GM18507 (cell line): Measurements from ENCODE around the gene NDUFAF2.
"Not testable (repeated sequence)": the region's sequence is repeated elsewhere in the genome, so short reads cannot be mapped to it uniquely, and the experiment has no call there.

Experiments used
- DNase-seq: peaks from one replicate; pipeline ENCODE4 v3.0.0; 2011; ENCODE audit warnings: low read depth; ENCODE audit not compliant: insufficient read length; ENCODE audit errors: extremely low spot score
- FAIRE-seq: peaks from 2 replicates; lab custom pipeline; 2011; peaks lifted over from hg19 to GRCh38; lab: Jason Lieb, UNC

Gene NDUFAF2

DNA sequence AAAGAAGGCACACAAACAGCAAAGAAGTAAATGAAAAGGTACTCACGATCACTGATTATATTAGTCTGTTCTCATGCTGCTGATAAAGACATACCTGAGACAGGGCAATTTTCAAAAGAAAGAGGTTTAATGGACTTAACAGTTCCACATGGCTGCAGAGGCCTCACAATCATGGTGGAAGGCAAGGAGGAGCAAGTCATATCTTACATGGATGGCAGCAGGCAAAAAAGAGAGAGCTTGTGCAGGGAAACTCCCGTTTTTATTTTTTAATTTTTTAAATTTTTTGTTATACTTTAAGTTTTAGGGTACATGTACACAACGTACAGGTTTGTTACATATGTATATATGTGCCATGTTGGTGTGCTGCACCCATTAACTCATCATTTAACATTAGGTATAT lies 37.1 kb downstream of the NDUFAF2 start:
- not testable (repeated sequence) for DNase-seq, FAIRE-seq

DNA sequence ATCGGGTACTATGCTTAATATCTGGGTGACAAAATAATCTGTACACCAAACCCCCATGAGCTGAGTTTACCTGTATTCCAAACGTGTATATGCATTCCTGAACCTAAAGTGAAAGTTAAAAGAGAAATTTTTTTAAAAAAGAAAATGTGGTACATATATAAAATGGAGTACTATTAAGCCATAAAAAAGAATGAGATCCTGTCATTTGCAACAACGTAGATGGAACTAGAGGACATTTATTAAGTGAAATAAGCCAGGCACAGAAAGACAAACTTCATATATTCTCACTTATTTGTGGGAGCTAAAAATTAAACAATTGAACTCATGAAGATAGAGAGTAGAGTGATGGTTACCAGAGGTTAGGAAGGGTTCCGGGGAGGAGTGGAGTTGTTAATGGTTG lies 44.8 kb downstream of the NDUFAF2 start:
- FAIRE-seq = no peak
- no peak for DNase-seq

DNA sequence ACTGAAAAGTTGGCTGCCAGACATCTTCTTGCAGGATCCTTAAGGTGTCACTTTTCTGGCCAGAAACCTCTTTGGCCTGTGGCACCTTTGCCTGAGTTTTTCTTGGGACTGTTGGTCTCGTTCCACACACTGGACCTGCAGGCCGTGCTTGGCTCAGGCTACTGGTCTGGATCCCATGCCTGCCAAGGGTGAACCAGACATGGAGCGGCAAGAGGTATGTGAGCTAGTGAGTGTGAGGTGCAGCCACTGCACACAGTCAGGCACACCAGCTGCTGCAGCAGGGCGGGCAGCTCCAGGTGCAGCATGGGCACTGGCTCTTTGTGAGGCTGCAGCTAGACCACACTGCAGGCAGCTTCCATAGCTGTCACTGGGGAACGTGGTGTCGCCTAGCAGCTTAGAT lies 47.9 kb downstream of the NDUFAF2 start:
- no peak for FAIRE-seq
- DNase-seq = no peak

DNA sequence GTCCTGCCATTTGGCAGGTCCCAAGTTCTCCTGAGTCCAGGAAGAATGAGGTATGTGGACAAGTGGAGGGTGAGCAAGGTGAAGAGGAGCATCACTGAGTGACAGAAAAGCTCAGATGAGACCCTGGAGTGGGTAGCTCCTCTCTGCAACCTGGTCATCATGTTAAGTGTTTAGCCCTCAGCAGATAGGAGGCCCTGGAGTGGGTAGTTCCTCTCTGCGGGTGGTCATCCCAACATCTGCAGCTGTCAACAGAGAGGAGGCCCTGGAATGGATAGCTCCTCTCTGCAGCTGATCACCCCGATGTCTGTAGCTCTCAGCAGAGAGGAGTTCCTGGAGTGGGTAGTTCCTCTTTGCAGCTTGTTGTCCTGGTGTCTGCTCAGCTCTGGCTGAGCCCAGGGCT lies 48.4 kb downstream of the NDUFAF2 start:
- no peak for DNase-seq
- FAIRE-seq = no peak

DNA sequence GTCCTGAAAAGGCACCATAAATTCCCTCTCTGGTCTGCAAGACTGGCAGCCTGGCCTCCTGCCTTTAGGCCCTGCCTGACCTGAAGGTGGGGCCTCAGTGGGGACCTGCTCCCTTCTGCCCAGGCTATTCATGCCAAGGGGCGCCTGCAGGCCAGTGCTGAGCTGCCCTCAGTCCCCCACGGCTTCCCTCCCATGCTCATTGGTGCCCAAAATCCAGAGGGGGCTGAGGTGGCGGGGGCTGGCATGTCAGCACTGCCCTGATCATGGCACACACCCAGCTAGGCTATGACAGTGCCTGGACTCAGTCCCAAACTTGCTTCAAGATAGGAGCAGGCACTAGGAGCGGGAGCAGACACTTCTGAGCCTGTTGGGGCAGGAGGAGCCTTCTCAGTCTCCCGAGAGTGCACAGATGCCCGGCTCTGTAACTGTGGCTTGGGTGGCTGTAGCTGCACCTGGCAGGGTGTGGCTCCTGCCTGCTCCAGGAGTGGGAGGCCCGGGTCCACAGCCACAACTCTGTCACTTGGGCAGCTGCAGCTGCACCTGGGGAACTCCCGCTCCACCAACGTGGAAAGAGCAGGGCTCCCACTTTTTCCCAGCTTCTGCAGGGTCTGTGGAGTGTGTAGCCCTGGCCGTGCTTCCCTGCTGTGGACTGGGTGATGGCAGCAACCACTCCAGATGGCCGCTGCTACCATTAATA lies 49.0 kb downstream of the NDUFAF2 start:
- DNase-seq (no peak), FAIRE-seq (no peak)

DNA sequence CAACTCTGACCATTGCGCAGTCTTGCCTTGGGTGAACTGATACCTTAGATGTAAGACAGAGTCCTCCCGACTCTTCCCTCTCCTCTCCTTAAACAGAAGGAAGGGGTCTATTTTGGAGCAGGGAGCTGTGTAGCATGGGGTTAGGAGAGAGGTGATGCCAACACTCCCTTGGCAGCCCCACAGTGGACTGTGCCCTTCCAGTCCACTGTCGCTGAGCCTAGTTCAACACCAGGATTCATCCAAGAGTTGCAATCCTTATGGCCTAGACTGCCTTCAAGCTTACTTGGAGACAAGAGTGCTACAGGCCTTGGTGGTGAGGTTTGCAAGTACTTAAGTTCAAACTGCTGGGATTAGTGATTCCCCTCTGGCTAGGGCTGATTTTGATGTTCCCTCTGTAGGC lies 51.4 kb downstream of the NDUFAF2 start:
- FAIRE-seq (no peak), DNase-seq (no peak)

DNA sequence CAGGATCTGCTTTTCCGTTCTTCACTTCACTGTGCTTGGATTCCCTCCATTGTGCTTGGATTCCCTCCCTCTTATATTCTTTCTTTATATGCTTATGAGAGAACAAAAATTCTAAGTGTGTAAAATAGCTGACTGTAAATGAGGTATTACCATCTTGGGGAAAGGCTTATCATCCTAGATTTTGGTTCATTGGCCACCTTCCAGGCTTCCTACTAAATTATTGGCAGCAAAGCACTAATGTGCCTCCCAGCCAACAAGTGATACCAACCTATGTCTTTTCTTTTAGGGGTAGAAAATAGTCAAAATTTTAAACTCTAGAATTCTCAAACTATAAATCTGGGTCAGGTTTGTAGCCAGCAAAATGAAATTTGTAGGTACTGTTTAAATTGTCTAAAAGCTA lies 52.7 kb downstream of the NDUFAF2 start:
- DNase-seq (no peak), FAIRE-seq (no peak)

DNA sequence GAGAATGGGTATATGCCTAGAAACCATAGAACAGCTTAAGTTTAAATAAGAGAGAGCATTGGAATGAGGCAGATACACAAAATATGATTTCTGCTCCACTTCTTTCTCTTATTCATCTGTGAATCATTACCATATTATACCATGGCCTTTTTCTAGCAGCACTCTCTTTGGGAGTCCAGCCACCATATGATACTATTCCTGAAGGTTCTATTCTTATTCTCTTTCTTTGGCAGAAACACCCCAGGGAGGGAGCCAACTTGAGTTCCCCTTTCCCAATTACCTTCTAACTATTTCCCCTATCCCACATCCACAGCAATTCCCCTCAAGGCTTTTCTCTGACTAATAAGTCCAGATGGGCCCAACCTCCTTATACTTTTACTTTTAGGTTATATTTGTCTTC lies 55.9 kb downstream of the NDUFAF2 start:
- no peak for DNase-seq
- FAIRE-seq = no peak

DNA sequence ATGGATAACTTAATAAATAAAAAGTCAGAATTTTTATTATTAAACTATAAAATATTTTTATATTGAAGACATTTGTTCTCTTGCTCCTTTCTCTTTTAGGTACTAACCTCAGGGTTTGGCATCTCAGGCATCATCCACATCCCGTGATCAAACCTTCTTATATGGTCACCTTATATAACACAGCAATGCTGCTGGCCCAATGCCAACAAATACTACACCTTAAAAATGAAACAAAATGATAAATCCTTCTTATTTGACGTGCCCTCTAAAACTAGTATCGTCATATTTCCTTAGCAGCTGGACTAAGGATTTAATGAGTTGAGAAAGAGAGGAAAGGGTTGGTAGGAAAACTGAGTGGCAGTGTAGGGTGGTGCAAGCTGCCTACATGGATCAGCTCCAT lies 56.6 kb downstream of the NDUFAF2 start:
- no peak for DNase-seq
- FAIRE-seq = no peak

DNA sequence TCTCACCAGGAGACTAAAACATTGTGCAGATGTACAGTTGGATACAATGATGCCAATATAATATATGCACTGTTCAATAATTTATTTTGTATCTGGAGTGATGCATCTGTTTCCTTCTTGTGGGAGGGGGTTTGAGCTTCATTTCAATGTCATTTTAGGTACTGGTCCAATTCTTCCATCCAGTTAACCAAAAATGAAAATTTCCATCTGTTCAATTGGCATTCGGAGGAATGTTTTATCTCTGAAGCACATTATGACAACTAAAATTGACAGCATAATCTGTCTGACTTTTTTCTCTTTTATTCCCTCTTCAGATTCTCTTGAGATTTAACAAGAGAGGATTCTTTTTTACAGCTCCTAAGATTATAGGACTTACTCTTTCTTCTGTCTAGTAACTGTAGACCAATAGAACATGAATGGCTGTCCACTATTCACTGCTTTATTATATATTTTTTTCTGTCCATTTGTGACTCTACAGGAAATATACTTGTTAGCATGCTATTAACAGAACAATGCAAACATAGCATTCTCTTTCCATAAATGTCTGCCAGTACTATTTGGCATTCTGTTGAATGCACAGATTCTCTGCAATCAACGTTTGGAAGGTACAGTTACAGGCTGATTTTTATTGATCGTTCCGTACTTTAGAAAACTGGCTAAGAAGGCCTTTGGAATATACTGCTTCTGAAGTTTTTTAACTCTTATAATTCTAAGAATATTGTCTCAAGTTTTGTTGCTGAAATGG lies 57.8 kb downstream of the NDUFAF2 start:
- no peak for FAIRE-seq
- DNase-seq = no peak

DNA sequence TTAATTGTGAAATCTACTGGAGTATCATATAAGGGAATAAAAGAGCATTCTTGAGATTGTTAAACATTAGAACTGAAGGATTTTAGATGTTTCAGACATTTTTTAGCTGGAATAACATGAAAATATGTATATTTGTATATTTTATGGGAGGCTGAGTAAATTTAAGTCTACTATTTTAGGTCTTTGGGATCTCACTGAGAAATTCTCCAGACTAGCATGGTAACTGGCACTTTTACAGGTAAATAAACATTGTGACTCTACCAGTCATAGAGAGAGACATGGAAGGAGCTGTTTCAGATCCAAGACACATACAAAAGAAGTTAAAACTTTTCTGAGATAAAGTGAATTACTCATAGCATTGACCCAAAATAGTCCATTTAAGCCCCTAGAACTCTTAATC lies 59.4 kb downstream of the NDUFAF2 start:
- FAIRE-seq = no peak
- DNase-seq = no peak

DNA sequence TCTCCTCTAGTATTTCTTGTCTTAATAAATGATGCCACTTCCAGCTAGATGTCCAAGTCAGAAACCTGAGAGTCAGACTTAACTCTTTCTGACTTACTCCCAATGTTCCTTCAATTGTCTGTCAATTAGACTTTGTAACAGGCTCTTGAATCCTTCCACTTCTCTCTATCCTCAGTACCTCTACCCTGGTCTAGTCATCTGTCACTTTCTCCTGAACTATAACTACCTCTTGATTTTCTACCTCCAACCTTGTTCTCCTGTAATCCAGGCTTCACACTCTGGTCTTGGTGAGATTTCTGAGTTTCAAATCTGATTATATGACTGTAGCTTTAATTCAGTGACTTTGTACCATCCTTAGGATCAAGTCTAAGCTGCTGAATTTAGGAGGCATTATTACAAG lies 64.9 kb downstream of the NDUFAF2 start:
- peak; percentile 46 for FAIRE-seq
- DNase-seq = no peak

DNA sequence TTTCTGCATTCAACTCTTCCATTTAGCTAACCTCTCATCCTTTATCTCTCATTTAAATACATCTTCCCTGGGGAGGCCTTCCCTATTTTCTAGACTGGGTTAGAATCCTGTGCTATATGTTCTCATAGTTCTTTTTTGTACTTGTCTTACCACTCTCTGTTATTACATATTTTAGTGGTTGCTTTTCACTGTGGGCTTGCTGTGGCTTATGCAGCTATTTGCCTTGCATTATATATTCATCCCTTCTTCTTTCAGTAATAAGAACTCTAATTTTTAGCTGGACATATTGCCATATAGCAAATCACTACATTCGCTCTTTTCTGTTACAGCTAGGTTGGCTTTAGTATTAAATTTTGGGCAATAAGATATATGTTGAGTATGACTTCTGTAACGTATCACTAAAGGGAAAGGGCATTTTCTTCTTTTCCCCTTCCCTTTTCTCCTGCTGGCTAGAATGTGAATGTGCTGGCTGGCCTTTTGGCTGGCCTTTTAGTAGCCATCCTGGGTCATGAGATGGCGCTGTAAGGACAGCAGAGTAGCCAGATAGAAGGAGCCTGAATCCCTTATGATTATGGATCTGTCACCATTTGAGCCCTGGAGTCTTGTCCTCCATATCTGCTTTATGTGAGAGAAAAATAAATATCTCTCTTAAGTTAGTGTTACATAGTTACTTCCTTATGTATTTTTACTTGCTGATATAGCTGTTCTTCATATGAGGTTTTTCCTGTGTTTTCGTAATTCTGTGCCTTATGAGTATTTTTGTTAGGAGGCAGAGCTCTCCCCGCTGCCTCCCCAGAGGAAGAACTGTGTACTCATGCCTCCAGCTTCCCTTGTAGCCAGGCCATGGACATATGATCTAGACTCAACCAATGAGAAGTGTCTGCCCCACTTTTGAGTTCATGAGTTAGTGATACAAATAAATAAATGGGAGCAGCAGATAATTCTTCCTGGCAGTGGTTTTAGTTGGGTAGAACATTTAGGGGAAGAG lies 65.8 kb downstream of the NDUFAF2 start:
- no peak for FAIRE-seq

DNA sequence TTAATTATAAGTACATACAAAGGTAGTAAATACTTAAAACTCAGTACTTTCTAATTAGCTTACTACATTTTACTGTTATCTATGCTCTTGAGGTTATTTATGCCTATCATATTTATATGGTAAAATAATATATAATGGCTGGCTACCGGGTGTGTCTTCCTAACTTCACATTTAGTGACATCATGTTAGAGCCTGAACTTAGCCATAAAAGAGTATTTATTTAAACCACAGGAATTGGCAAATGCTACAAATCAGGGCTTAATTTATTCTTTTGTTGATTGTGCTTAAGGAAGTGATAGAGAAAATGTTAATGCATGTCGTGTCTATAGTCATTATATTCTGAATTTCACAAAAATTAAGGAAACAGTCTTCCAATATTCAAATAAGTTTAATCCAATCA lies 73.1 kb downstream of the NDUFAF2 start:
- FAIRE-seq = no peak

More for the DNA sequence above, 65.8 kb downstream of the NDUFAF2 start:
- DNase-seq = no peak

DNA sequence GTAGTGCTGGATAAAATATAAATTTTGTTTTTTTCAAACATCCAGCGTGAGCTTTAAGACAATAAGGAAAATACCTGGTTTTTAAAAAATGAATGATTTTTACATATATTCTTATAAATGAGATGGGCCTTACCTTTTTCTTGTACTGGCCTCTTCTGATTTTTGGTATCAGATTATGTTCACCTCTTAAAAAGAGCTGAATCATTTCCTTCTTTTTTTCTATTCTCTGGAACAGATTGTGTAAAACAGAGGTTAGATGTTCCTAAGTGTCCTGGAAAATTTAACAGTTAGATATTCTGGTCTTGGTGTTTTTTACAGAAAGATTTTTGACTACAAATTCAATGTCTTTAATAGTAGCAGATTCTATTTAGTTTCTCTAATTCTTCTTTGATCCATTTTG lies 74.6 kb downstream of the NDUFAF2 start:
- no peak for FAIRE-seq
- no peak for DNase-seq

More for the DNA sequence above, 73.1 kb downstream of the NDUFAF2 start:
- DNase-seq = no peak

DNA sequence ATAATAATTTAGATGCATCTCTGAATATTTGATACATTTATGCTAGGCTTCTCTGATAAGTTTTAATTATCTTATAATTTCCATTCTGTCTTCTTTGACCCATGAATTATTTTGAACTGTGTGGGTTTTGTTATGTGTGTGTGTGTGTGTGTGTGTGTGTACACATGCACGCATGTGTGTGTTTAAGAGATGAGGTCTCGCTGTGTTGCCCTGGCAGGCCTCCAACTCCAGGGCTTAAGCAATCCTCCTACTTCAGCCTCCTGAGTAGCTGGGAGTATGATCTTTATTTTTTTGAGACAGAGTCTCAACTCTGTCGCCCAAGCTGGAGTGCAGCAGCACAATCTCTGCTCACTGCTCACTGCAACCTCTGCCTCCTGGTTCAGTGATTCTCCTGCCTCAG lies 75.4 kb downstream of the NDUFAF2 start:
- DNase-seq = no peak
- FAIRE-seq = no peak

DNA sequence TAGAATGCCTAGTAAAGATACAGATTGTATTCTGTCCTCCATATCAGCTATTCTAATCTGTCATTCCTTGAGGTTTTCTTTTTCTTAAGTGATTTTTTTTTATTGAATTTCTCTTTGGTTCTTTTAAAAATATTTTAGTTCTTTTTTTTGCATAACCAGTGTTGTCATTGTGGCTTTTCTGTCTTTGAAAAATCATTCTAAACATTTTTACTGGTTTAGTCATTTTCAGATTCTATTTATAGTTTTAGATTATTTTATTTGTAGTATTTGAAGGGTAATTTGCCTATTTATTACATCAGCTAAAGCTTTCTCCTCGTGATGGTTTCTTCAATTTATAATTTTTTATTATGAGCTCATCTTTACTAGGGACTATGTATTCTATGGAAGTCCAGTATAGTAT lies 78.1 kb downstream of the NDUFAF2 start:
- FAIRE-seq (no peak), DNase-seq (no peak)

DNA sequence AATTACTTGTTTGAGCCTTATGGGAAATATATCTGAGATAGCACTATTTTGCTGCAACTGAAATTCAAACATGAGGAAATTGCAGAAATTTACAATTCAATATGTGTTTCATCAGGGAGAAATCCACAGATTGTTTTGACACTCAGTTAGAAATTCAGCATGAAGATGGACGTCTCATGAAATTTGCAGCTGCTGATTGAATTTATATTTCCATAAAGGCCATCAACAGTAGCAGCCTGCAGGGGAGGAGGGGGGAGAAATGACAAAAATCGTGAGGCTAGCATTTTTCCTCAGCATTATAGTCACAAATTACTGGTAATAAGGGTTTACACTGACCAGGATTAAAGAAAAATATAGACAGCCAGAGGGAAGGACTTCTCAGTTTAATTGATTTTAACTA lies 81.0 kb downstream of the NDUFAF2 start:
- FAIRE-seq (no peak), DNase-seq (no peak)

DNA sequence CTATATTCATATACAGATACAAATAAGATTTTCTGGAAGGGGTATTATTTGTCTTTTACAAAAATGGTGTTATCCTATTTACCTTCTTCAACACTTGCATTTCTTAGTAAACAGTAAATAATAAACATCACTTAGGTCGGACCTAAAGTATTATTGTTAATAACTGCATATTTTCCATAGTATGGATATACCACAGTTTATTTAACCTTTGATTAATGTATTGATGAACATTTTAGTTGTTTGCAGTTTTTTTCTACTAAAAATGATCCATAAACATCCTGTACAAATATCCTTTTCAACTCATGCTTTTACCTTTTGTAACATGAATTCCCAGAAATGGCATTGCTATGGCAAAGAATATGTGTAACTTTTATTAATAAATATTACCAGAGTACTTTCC lies 83.4 kb downstream of the NDUFAF2 start:
- DNase-seq = no peak
- FAIRE-seq = no peak

DNA sequence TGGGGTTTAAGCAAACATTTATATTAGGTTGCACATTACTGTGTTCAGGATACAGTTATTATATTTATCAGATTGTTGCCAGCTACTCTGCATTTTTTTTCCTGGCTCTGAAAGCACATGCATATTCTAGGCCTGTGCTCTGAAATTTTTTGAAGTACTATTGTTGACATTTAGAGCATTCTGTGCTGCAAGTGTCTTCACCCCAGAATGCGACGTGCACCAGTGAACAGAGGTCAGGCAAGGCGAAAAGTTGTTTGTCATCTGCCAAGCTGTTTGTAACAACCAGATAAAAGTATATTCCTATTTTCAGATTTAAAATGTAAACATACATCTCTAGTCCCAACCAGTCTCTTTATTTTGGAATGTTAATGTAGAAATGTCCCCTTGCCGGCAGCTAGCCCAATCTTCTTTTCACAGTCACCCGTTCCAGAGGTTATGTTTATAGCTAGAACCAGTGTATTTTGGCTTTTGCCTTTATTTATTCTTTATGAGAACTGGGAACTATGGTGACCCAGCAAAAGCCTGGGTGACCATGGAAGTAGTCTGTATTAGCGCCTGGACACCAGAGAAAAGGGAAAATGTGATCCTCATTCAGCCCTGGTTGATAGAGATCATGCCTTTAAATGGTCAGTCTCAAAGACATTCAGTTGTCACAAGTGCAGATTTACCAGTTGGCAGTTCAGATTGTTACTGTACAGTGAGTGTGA lies 84.6 kb downstream of the NDUFAF2 start:
- DNase-seq (no peak), FAIRE-seq (no peak)
